ENCODE data around the gene EPS8L2. TPM values are rescaled to one million over a fixed set of nuclear protein-coding genes. Genes with fewer than 3 reads are reported as not detected.

EPS8L2 gene
- total and polyA plus RNA-seq, 2 of the 13 experiments (the other 11 are each of a cell fraction or from before 2014, with no cell fraction given), result 89.3 to 416 TPM

GRCh38 chr11:776561-777287 is 70.7 kb downstream of the EPS8L2 start (continued):
- TF ChIP-seq, protein P1, sequence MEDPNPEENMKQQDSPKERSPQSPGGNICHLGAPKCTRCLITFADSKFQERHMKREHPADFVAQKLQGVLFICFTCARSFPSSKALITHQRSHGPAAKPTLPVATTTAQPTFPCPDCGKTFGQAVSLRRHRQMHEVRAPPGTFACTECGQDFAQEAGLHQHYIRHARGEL (CRISPR knock-in tag; IDR thresholded peaks at IDR 0.05), result no peak; the same call in 1 of the 2 replicates
- TF ChIP-seq RXRA (CRISPR knock-in tag; IDR thresholded peaks at IDR 0.05) (peak; percentile 26; the same call in 1 of the 2 replicates), ZNF430 (CRISPR knock-in tag; IDR thresholded peaks at IDR 0.05) (peak; percentile 27; the same call in 1 of the 2 replicates), ARID5B (CRISPR knock-in tag; IDR thresholded peaks at IDR 0.05) (no peak), ZNF335 (CRISPR knock-in tag; IDR thresholded peaks at IDR 0.05) (no peak), ZNF235 (CRISPR knock-in tag; IDR thresholded peaks at IDR 0.05; ENCODE audit: borderline replicate concordance) (no peak), RBM39 (IDR thresholded peaks at IDR 0.05; ENCODE audit: low read depth, low read length, poor library complexity, severe bottlenecking) (no peak), SETDB1 (CRISPR knock-in tag; IDR thresholded peaks at IDR 0.05; ENCODE audit: borderline replicate concordance) (no peak), REPIN1 (CRISPR knock-in tag; IDR thresholded peaks at IDR 0.05; ENCODE audit: borderline replicate concordance, low read depth) (no peak), KAT8 (CRISPR knock-in tag; IDR thresholded peaks at IDR 0.05) (no peak), SIX4 (CRISPR knock-in tag; IDR thresholded peaks at IDR 0.05) (no peak), ZSCAN9 (CRISPR knock-in tag; IDR thresholded peaks at IDR 0.05; ENCODE audit: borderline replicate concordance) (no peak), ZNF616 (CRISPR knock-in tag; IDR thresholded peaks at IDR 0.05; ENCODE audit: low read depth) (no peak), ZNF354B (CRISPR knock-in tag; IDR thresholded peaks at IDR 0.05) (no peak), NCOR1 (IDR thresholded peaks at IDR 0.05; ENCODE audit: borderline replicate concordance, low read length) (no peak), SMARCE1 (IDR thresholded peaks at IDR 0.05; ENCODE audit: borderline replicate concordance) (no peak)
- TF ChIP-seq, protein P2, sequence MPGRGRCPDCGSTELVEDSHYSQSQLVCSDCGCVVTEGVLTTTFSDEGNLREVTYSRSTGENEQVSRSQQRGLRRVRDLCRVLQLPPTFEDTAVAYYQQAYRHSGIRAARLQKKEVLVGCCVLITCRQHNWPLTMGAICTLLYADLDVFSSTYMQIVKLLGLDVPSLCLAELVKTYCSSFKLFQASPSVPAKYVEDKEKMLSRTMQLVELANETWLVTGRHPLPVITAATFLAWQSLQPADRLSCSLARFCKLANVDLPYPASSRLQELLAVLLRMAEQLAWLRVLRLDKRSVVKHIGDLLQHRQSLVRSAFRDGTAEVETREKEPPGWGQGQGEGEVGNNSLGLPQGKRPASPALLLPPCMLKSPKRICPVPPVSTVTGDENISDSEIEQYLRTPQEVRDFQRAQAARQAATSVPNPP (CRISPR knock-in tag; IDR thresholded peaks at IDR 0.05), result no peak
- TF ChIP-seq, protein P3, sequence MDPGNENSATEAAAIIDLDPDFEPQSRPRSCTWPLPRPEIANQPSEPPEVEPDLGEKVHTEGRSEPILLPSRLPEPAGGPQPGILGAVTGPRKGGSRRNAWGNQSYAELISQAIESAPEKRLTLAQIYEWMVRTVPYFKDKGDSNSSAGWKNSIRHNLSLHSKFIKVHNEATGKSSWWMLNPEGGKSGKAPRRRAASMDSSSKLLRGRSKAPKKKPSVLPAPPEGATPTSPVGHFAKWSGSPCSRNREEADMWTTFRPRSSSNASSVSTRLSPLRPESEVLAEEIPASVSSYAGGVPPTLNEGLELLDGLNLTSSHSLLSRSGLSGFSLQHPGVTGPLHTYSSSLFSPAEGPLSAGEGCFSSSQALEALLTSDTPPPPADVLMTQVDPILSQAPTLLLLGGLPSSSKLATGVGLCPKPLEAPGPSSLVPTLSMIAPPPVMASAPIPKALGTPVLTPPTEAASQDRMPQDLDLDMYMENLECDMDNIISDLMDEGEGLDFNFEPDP (CRISPR knock-in tag; conservative IDR thresholded peaks at IDR 0.05), result no peak
- TF ChIP-seq, protein P4, sequence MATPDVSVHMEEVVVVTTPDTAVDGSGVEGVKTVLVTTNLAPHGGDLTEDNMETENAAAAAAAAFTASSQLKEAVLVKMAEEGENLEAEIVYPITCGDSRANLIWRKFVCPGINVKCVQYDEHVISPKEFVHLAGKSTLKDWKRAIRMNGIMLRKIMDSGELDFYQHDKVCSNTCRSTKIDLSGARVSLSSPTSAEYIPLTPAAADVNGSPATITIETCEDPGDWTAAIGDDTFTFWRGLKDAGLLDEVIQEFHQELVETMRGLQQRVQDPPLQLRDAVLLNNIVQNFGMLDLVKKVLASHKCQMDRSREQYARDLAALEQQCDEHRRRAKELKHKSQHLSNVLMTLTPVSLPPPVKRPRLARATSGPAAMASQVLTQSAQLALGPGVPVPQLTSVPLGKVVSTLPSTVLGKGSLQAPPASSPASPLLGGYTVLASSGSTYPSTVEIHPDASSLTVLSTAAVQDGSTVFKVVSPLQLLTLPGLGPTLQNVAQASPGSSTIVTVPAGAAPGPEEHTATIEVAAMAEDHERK (CRISPR knock-in tag; IDR thresholded peaks at IDR 0.05; ENCODE audit: low read depth), result no peak

Data from HepG2 (cell line).